Activated naive CD4-positive, alpha-beta T cell treated with anti-CD3 and anti-CD28 coated beads, Interleukin-2, amount 10 ng/mL, durations not matched to agents 7 days and 5 days (primary cell): ENCODE data around the gene C9orf153.
"Not testable (repeated sequence)": the region's sequence is repeated elsewhere in the genome, so short reads cannot be mapped to it uniquely, and the experiment has no call there.

ENCODE experiments used
- CTCF ChIA-PET: fragments of 350-600 bp; sonication (Branson Sonifier 250); formaldehyde crosslinking; loops from one replicate; lab custom pipeline; 2021; ENCODE audit warnings: antibody characterized with exemption; lab: Charles Lee
- DNase-seq: peaks from one replicate; pipeline ENCODE4 v3.0.0-alpha.2; 2020
- H3K27ac Mint-ChIP-seq: one replicate; pipeline ENCODE4 v1.8.0; 2021; ENCODE audit warnings: mild to moderate bottlenecking, moderate library complexity, mixed read lengths
- H3K27me3 Mint-ChIP-seq: one replicate; pipeline ENCODE4 v1.8.0; 2021; ENCODE audit warnings: mild to moderate bottlenecking, mixed read lengths
- H3K36me3 Mint-ChIP-seq: one replicate; pipeline ENCODE4 v1.8.0; 2021; ENCODE audit warnings: mixed read lengths
- H3K4me1 Mint-ChIP-seq: one replicate; pipeline ENCODE4 v1.8.0; 2021; ENCODE audit warnings: mixed read lengths
- H3K4me3 Mint-ChIP-seq: one replicate; pipeline ENCODE4 v1.8.0; 2021; ENCODE audit warnings: mild to moderate bottlenecking, moderate library complexity, mixed read lengths
- H3K9me3 Mint-ChIP-seq: one replicate; pipeline ENCODE4 v1.8.0; 2021; ENCODE audit warnings: mixed read lengths

C9orf153 gene

GRCh38 chr9:86200599-86201162, 58.8 kb downstream of the C9orf153 start:
- Mint-ChIP-seq H3K4me3 (no peak overlapping the region), H3K36me3 (no peaks in the 10 kb centered on the region), H3K27me3 (peaks cover 5% of the 10 kb centered on the region), H3K27ac (no peak overlapping the region), H3K4me1 (no peaks in the 10 kb centered on the region), H3K9me3 (no peaks in the 10 kb centered on the region)
- DNase-seq = no peak
- CTCF ChIA-PET = interaction anchor here (1.9 kb wide), 1 partner anchor 18 kb away, joined by 4 read pairs; no protein-coding TSS in a partner anchor

GRCh38 chr9:86193088-86193487, 66.4 kb downstream of the C9orf153 start:
- Mint-ChIP-seq H3K27me3 (no peaks in the 10 kb centered on the region), H3K27ac (no peak overlapping the region), H3K36me3 (no peaks in the 10 kb centered on the region), H3K9me3 (peaks cover 15% of the 10 kb centered on the region), H3K4me3 (no peak overlapping the region), H3K4me1 (no peaks in the 10 kb centered on the region)
- CTCF ChIA-PET = no interaction called here
- DNase-seq = no peak

DNA sequence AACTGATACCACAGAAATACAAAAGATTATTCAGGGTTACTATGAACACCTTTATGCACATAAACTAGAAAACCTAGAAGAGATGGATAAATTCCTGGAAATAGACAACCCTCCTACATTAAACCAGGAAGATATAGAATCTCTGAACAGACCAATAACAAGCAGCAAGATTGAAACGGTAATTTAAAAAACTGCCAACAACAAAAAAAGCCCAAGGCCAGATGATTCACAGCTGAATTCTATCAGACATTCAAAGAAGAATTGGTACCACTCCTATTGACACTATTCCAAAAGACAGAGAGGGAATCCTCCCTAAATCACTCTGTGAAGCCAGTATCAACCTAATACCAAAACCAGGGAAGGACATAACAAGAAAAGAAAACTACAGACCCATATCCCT, 68.8 kb downstream of the C9orf153 start:
- CTCF ChIA-PET = interaction anchor here (0.8 kb wide), 1 partner anchor 331 kb away, joined by 3 read pairs; no protein-coding TSS in a partner anchor
- H3K27me3 Mint-ChIP-seq, H3K27ac Mint-ChIP-seq, DNase-seq, H3K36me3 Mint-ChIP-seq, H3K4me3 Mint-ChIP-seq, H3K4me1 Mint-ChIP-seq: not testable (repeated sequence)
- H3K9me3 Mint-ChIP-seq = peaks cover 15% of the 10 kb centered on the region

GRCh38 chr9:86187121-86187520, 72.3 kb downstream of the C9orf153 start:
- H3K4me1 Mint-ChIP-seq = no peaks in the 10 kb centered on the region
- CTCF ChIA-PET = no interaction called here
- DNase-seq = no peak
- no peaks in the 10 kb centered on the region for H3K36me3 Mint-ChIP-seq
- no peak overlapping the region for H3K27ac Mint-ChIP-seq
- no peak overlapping the region for H3K4me3 Mint-ChIP-seq
- peaks cover 2% of the 10 kb centered on the region for H3K9me3 Mint-ChIP-seq
- peaks cover 4% of the 10 kb centered on the region for H3K27me3 Mint-ChIP-seq

DNA sequence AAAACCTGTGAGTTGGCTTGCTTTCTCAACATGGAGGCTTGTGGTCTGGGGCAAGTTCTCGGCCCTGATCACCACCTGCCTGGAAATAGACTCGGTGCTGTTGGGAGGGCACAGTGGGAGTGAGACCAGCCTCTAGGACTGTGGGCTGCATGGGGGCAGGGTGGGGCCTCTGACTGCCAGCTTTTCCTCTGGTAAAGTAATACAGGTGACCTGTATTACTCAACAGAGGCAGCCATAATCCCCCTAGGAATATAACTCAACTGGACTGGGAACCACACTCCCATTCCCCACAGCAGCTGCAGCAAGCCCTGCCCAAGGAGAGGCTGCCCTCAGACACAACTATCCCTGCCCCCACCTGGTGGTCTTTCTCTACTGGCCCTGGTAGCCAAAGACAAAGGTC, 72.8 kb downstream of the C9orf153 start:
- H3K36me3 Mint-ChIP-seq = no peaks in the 10 kb centered on the region
- peaks cover 4% of the 10 kb centered on the region for H3K27me3 Mint-ChIP-seq
- H3K4me1 Mint-ChIP-seq = no peaks in the 10 kb centered on the region
- H3K4me3 Mint-ChIP-seq = no peak overlapping the region
- CTCF ChIA-PET = no interaction called here
- peaks cover 2% of the 10 kb centered on the region for H3K9me3 Mint-ChIP-seq
- no peak for DNase-seq
- no peak overlapping the region for H3K27ac Mint-ChIP-seq

DNA sequence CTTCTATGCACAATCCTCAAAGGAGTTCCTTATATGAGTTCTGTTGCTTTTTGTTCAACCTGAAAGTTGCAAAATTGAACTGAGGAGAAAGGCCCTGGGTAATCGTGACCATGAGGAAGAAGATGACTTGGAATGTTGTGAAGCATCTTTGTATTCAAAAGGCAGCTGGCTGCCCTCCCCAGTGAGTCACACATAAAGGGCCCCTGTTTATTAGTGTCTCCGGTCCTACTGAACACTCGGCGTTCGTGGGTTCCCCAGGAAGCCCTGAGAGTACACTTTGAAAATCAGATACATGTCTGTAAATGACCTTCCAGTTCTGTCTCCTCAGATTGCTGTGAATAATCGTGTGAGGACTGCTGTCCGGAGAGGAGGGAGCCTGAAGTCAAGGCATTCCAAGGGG, 73.6 kb downstream of the C9orf153 start:
- H3K36me3 Mint-ChIP-seq = no peaks in the 10 kb centered on the region
- no peaks in the 10 kb centered on the region for H3K4me1 Mint-ChIP-seq
- H3K27ac Mint-ChIP-seq = no peak overlapping the region
- DNase-seq = no peak
- no peak overlapping the region for H3K4me3 Mint-ChIP-seq
- CTCF ChIA-PET = no interaction called here
- H3K9me3 Mint-ChIP-seq = no peaks in the 10 kb centered on the region
- peaks cover 4% of the 10 kb centered on the region for H3K27me3 Mint-ChIP-seq

DNA sequence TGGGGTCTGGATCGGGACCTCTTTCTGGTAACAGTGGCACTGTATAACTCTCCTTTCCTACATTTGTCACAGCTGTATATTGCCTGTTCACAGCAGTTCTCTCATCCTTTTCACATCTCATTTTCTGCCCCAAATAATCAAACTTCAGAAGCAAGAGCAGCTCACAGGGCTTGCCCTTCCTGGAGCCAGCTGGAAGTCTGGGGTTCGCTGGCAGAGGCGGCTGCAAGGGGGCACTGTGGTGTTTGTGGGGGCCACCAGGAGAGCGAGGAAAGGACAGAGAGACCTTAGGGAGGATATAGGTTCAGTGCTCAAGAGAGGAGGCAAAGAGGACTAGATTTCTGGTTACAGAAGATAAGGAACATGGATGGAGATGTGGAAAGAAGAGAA, 75.3 kb downstream of the C9orf153 start:
- Mint-ChIP-seq H3K9me3 (no peaks in the 10 kb centered on the region), H3K36me3 (no peaks in the 10 kb centered on the region), H3K4me3 (no peak overlapping the region), H3K27me3 (peaks cover 4% of the 10 kb centered on the region), H3K4me1 (no peaks in the 10 kb centered on the region), H3K27ac (no peak overlapping the region)
- CTCF ChIA-PET = no interaction called here
- no peak for DNase-seq

- no peak overlapping the region for H3K27ac Mint-ChIP-seq
- CTCF ChIA-PET = no interaction called here
These were observed 76.0 kb downstream of the C9orf153 start for GRCh38 chr9:86183229-86184137.

GRCh38 chr9:86181379-86182315, 77.8 kb downstream of the C9orf153 start:
- Mint-ChIP-seq H3K36me3 (no peaks in the 10 kb centered on the region), H3K27me3 (peaks cover 4% of the 10 kb centered on the region), H3K4me1 (no peaks in the 10 kb centered on the region), H3K27ac (no peak overlapping the region), H3K9me3 (no peaks in the 10 kb centered on the region), H3K4me3 (no peak overlapping the region)
- CTCF ChIA-PET = no interaction called here
- DNase-seq = no peak

More at GRCh38 chr9:86183229-86184137, 76.0 kb downstream of the C9orf153 start:
- no peaks in the 10 kb centered on the region for H3K9me3 Mint-ChIP-seq
- peaks cover 4% of the 10 kb centered on the region for H3K27me3 Mint-ChIP-seq
- H3K4me1 Mint-ChIP-seq = no peaks in the 10 kb centered on the region
- no peak for DNase-seq
- H3K36me3 Mint-ChIP-seq = no peaks in the 10 kb centered on the region
- no peak overlapping the region for H3K4me3 Mint-ChIP-seq

- CTCF ChIA-PET = interaction anchor here (1.3 kb wide), 1 partner anchor 12 kb away, joined by 3 read pairs; no protein-coding TSS in a partner anchor
- no peaks in the 10 kb centered on the region for H3K36me3 Mint-ChIP-seq
These were observed 81.0 kb downstream of the C9orf153 start for GRCh38 chr9:86178503-86178902.

GRCh38 chr9:86177995-86178394, 81.5 kb downstream of the C9orf153 start:
- Mint-ChIP-seq H3K27ac (no peak overlapping the region), H3K36me3 (no peaks in the 10 kb centered on the region), H3K4me3 (no peak overlapping the region), H3K9me3 (no peaks in the 10 kb centered on the region), H3K4me1 (no peaks in the 10 kb centered on the region), H3K27me3 (peaks cover 3% of the 10 kb centered on the region)
- CTCF ChIA-PET = interaction anchor here (1.3 kb wide), 1 partner anchor 12 kb away, joined by 3 read pairs; no protein-coding TSS in a partner anchor
- DNase-seq = no peak

More at GRCh38 chr9:86178503-86178902, 81.0 kb downstream of the C9orf153 start:
- H3K4me1 Mint-ChIP-seq = no peaks in the 10 kb centered on the region
- no peak overlapping the region for H3K4me3 Mint-ChIP-seq
- peaks cover under 1% of the 10 kb centered on the region for H3K27me3 Mint-ChIP-seq
- H3K27ac Mint-ChIP-seq = no peak overlapping the region
- DNase-seq = no peak
- no peaks in the 10 kb centered on the region for H3K9me3 Mint-ChIP-seq

GRCh38 chr9:86176468-86176867, 83.0 kb downstream of the C9orf153 start:
- Mint-ChIP-seq H3K36me3 (no peaks in the 10 kb centered on the region), H3K9me3 (no peaks in the 10 kb centered on the region), H3K27me3 (peaks cover 3% of the 10 kb centered on the region), H3K4me3 (no peak overlapping the region), H3K4me1 (no peaks in the 10 kb centered on the region), H3K27ac (no peak overlapping the region)
- CTCF ChIA-PET = no interaction called here
- no peak for DNase-seq

DNA sequence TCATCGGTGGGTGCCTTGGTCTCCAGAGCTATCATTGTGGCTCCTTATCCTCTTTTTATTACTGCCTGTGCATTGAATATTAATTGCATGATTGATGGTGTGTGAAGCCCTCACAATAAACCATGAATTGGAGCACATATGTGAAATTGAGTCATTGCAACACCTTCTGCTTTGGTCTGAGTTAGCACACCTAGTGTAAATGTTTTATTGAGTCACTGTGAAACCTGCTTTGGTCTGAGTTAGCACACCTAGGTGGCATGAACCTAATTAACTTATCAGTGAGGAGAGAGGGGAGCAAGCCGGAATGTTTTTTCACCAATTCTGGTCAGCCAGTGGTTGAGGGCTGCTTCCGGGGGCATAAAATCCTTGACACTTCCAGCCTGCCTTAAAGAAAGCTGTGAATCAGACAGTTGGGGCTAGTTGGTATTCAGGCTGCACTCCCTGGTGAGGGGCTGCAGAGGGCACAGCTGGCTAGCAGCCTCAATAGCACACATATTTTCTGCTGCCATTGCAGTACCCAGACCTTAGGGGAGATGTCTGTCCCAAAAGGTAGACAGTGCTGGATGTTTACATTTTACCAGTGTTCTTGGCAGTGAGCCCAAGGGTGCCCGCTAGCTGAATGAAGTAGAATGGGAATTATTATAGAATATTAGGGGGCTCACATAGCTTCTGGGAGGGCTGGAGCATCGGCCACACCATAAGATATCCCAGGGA, 83.6 kb downstream of the C9orf153 start:
- H3K36me3 Mint-ChIP-seq = no peaks in the 10 kb centered on the region
- H3K27ac Mint-ChIP-seq = no peak overlapping the region
- CTCF ChIA-PET = no interaction called here
- H3K4me1 Mint-ChIP-seq = no peaks in the 10 kb centered on the region
- peaks cover 3% of the 10 kb centered on the region for H3K27me3 Mint-ChIP-seq
- no peak overlapping the region for H3K4me3 Mint-ChIP-seq
- no peaks in the 10 kb centered on the region for H3K9me3 Mint-ChIP-seq
- DNase-seq = no peak
